OCI-LY1 (cell line): ENCODE data around the gene PNRC1.

Experiments used
- H2AFZ ChIP-seq: fragments of 200-600 bp; sonication (generic), shearing (Covaris generic); 2 replicates; pipeline ENCODE4 v1.6.0; 2014; ENCODE audit warnings: antibody characterized with exemption, mild to moderate bottlenecking, low read length
- H3F3A ChIP-seq: fragments of 200-600 bp; sonication (generic), shearing (Covaris generic); 2 replicates; pipeline ENCODE4 v1.6.0; 2014; ENCODE audit warnings: mild to moderate bottlenecking, antibody characterized with exemption, low read length, moderate library complexity; ENCODE audit not compliant: insufficient read depth
- H3K27ac ChIP-seq: fragments of 200-600 bp; sonication (generic); 2 replicates; pipeline ENCODE4 v1.5.1; 2014; ENCODE audit warnings: low read length, mixed run types, mild to moderate bottlenecking, low read depth; ENCODE audit not compliant: poor library complexity, severe bottlenecking
- H3K27me3 ChIP-seq: fragments of 200-600 bp; sonication (generic); 2 replicates; pipeline ENCODE4 v1.6.0; 2014; ENCODE audit warnings: antibody characterized with exemption, mild to moderate bottlenecking, low read length, moderate library complexity; ENCODE audit not compliant: insufficient read depth
- H3K36me3 ChIP-seq: fragments of 200-600 bp; sonication (generic); 2 replicates; pipeline ENCODE4 v1.6.1; 2014; ENCODE audit warnings: mild to moderate bottlenecking, antibody characterized with exemption, low read length, moderate library complexity, mixed read lengths; ENCODE audit not compliant: insufficient read depth
- H3K4me1 ChIP-seq: fragments of 200-600 bp; sonication (generic); 2 replicates; pipeline ENCODE4 v1.5.1; 2014; ENCODE audit warnings: mild to moderate bottlenecking, low read length, moderate library complexity; ENCODE audit not compliant: insufficient read depth, severe bottlenecking
- H3K4me2 ChIP-seq: fragments of 200-600 bp; sonication (generic), shearing (Covaris generic); 2 replicates; pipeline ENCODE4 v1.6.1; 2014; ENCODE audit warnings: low read length
- H3K4me3 ChIP-seq: fragments of 200-600 bp; sonication (generic); 2 replicates; pipeline ENCODE4 v1.5.1; 2014; ENCODE audit warnings: low read length, low read depth, mild to moderate bottlenecking, mixed read lengths; ENCODE audit not compliant: poor library complexity, severe bottlenecking
- H3K79me2 ChIP-seq: fragments of 200-600 bp; shearing (Covaris generic); 2 replicates; pipeline ENCODE4 v1.6.1; 2016; ENCODE audit warnings: mixed run types, low read length, mixed read lengths; ENCODE audit not compliant: insufficient read depth
- H3K9ac ChIP-seq: fragments of 200-600 bp; sonication (generic), shearing (Covaris generic); 2 replicates; pipeline ENCODE4 v1.6.1; 2014; ENCODE audit warnings: mild to moderate bottlenecking, low read length, mixed read lengths
- H3K9me2 ChIP-seq: fragments of 200-600 bp; sonication (generic), shearing (Covaris generic); 2 replicates; pipeline ENCODE4 v1.6.1; 2014; ENCODE audit warnings: low read depth, mild to moderate bottlenecking, low read length, mixed read lengths
- H3K9me3 ChIP-seq: fragments of 200-600 bp; shearing (Covaris generic); 2 replicates; pipeline ENCODE4 v1.6.1; 2014; ENCODE audit warnings: low read length, mixed read lengths
- H4K20me1 ChIP-seq: fragments of 200-600 bp; sonication (generic), shearing (Covaris generic); 2 replicates; pipeline ENCODE4 v1.6.0; 2016; ENCODE audit warnings: mild to moderate bottlenecking, low read length; ENCODE audit not compliant: insufficient read depth
- EZH2 ChIP-seq: fragments of 200-600 bp; sonication (generic), shearing (Covaris generic); IDR thresholded peaks from 2 replicates; pipeline ENCODE4 v1.8.0; 2017; ENCODE audit warnings: borderline replicate concordance, mixed run types, mild to moderate bottlenecking, antibody characterized with exemption, low read length, moderate library complexity, mixed read lengths
- TF ChIP-seq, protein P1 (sequence below): fragments of 200-600 bp; sonication (generic), shearing (Covaris generic); IDR thresholded peaks from 2 replicates; pipeline ENCODE4 v1.5.1; 2017; ENCODE audit warnings: mild to moderate bottlenecking, antibody characterized with exemption, low read length, moderate library complexity, mixed read lengths

PNRC1 gene

DNA sequence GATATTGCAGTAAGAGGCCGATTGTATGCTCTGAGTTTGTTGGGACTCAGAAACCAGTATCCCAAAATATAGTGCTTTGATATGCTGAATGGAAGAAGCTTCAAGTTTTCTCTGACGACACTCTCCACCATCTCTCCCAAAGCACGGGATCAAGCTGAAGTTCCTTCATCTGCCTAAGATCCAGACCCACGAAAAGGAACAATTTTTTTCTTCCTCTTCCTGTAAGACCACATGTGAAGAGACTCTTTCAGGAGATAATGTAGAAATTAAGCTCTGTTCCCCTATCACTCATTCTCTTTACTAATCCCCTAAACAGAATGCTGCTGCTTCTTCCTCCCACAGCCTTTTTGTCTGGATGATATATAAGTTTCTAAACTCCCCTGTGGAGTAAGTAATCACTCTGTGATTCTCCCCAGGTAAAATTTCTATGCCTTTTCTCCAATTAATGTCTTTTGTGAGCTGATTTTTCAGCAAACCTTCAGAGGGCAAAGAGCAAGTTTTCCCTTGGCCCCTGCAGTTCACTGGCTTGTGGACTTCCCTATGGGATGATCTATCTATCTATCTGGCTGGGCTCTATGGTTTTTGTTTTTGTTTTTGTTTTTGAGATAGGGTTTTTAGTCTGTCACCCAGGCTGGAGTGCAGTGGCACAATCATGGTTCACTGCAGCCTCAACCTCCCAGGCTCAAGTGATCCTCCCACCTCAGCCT lies 13.5 kb upstream of the PNRC1 start:
- Histone ChIP-seq H2AFZ (no peak overlapping the region), H3K9me2 (no peaks in the 10 kb centered on the region), H3K27ac (no peak overlapping the region), H4K20me1 (no peaks in the 10 kb centered on the region), H3K4me1 (no peaks in the 10 kb centered on the region), H3K36me3 (no peaks in the 10 kb centered on the region), H3K79me2 (no peaks in the 10 kb centered on the region), H3K4me2 (no peak overlapping the region), H3F3A (no peaks in the 10 kb centered on the region), H3K9me3 (no peaks in the 10 kb centered on the region), H3K27me3 (no peaks in the 10 kb centered on the region; the same call in 1 of the 2 replicates), H3K4me3 (no peak overlapping the region), H3K9ac (no peak overlapping the region)
- TF ChIP-seq, protein P1, sequence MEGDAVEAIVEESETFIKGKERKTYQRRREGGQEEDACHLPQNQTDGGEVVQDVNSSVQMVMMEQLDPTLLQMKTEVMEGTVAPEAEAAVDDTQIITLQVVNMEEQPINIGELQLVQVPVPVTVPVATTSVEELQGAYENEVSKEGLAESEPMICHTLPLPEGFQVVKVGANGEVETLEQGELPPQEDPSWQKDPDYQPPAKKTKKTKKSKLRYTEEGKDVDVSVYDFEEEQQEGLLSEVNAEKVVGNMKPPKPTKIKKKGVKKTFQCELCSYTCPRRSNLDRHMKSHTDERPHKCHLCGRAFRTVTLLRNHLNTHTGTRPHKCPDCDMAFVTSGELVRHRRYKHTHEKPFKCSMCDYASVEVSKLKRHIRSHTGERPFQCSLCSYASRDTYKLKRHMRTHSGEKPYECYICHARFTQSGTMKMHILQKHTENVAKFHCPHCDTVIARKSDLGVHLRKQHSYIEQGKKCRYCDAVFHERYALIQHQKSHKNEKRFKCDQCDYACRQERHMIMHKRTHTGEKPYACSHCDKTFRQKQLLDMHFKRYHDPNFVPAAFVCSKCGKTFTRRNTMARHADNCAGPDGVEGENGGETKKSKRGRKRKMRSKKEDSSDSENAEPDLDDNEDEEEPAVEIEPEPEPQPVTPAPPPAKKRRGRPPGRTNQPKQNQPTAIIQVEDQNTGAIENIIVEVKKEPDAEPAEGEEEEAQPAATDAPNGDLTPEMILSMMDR, result no peak
- TF ChIP-seq EZH2, result no peak

DNA sequence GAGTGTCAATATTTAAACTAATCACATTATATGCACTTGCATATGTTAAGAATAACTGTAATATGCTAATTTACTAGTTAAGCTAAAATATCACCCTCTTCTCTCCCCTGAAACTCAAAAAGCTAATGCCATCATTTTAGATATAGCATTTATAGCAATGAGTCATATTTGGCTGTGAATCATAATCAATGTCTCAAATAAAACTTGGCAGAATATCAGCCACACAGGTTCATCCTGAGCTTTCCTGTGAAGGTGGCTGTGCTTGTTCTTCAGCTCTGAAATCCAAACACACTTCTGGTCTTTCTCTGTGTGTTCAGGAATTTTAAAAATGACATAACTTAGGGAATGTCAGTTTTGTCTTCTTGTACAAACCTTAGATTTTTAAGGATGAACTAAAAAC lies 12.8 kb upstream of the PNRC1 start:
- Histone ChIP-seq H3K79me2 (no peaks in the 10 kb centered on the region), H3K9me3 (no peaks in the 10 kb centered on the region), H3F3A (no peaks in the 10 kb centered on the region), H3K9ac (no peak overlapping the region), H4K20me1 (no peaks in the 10 kb centered on the region), H3K4me1 (no peaks in the 10 kb centered on the region), H3K9me2 (no peaks in the 10 kb centered on the region), H3K4me3 (no peak overlapping the region), H2AFZ (no peak overlapping the region), H3K36me3 (no peaks in the 10 kb centered on the region), H3K27ac (no peak overlapping the region), H3K27me3 (no peaks in the 10 kb centered on the region; the same call in 1 of the 2 replicates), H3K4me2 (no peak overlapping the region)
- TF ChIP-seq EZH2, result no peak
- TF ChIP-seq, protein P1, result no peak

DNA sequence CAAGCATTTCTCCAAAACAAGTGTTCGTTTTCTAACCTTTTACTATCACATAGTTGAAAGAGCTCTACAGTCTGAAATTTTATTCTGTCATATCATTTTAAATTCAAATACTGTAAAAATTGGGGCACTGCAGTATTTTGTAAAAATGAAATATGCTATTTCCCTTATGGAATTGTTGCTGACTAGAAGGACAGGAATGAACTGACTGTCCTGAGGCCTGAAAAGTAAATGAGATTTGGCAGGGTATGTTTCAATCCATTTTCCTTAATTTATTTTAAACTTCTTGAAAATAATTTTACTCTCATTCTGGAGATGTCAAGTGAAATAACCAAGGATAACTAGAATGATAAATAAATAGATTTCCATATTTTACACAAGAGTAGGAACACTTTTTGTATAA lies 11.9 kb upstream of the PNRC1 start:
- Histone ChIP-seq H3K9me2 (no peaks in the 10 kb centered on the region), H3K27ac (no peak overlapping the region), H3K36me3 (no peaks in the 10 kb centered on the region), H3K4me2 (no peak overlapping the region), H3K4me3 (no peak overlapping the region), H3K9me3 (0 out of 2 replicates have a peak, but pooled peaks cover 7% of the 10 kb centered on the region), H3K79me2 (no peaks in the 10 kb centered on the region), H3K9ac (no peak overlapping the region), H3K4me1 (no peaks in the 10 kb centered on the region), H3F3A (no peaks in the 10 kb centered on the region), H3K27me3 (no peaks in the 10 kb centered on the region; the same call in 1 of the 2 replicates), H2AFZ (no peak overlapping the region), H4K20me1 (no peaks in the 10 kb centered on the region)
- TF ChIP-seq EZH2, result no peak
- TF ChIP-seq, protein P1, result no peak
